Hematopoietic multipotent progenitor cell treated with erythropoietin and hydrocortisone succinate and interleukin-3 and kit ligand, for 15 days (in vitro differentiated cells): ENCODE data around the gene PAFAH2.

Source experiments
- DNase-seq: peaks from one replicate; pipeline ENCODE4 v3.0.0-alpha.2; 2015; ENCODE audit warnings: low spot score

The PAFAH2 gene

DNA sequence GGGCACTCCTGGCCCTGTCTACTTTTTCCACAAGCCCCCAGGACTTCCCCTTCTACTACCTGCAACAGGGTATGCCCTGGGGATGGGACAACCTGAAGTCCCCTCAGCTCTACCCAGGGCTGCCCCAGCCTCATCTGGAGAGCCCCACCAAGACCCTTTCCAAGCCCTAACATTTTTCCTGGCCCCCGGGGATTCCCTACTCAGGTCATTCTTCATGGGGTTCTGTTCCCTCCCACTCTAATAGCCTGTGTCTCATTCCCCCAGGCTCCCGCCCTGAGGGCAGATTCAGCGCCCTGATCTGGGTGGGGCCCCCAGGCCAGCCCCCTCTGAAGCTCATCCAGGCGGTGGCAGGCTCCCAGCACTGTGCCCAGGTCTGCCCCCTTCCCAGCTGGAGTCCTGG, 33.3 kb upstream of the PAFAH2 start:
- no peak for DNase-seq

DNA sequence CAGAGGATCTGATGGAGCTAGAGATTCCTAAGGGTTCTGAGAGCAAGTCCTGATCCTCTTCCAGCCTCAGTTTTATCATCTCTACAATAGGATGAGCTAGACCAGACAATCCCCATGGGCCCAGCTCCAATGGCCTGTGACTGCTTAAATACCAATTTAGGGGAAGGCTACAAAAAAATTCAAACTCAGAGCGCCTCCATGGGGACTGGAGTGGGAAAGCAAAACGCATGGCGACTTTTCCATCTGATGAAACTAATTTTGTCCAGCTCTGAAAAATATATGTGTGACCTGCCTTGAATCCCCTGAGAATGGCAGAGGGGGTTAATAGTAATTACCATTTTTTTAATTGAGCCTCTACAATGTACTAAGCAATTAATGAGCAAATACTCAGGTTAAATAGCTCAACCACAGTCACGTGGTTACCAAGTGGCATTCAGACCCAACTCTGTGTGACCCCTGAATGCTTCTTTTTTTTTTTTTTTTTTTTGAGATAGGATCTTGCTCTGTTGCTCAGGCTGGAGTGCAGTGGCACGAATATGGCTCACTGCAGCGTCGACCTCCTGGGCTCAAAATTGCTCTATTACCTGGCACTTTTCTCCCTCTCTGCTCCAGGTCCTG, 32.1 kb upstream of the PAFAH2 start:
- no peak for DNase-seq

- DNase-seq = no peak
These were observed 31.4 kb upstream of the PAFAH2 start for GRCh38 chr1:26029054-26029863.

DNA sequence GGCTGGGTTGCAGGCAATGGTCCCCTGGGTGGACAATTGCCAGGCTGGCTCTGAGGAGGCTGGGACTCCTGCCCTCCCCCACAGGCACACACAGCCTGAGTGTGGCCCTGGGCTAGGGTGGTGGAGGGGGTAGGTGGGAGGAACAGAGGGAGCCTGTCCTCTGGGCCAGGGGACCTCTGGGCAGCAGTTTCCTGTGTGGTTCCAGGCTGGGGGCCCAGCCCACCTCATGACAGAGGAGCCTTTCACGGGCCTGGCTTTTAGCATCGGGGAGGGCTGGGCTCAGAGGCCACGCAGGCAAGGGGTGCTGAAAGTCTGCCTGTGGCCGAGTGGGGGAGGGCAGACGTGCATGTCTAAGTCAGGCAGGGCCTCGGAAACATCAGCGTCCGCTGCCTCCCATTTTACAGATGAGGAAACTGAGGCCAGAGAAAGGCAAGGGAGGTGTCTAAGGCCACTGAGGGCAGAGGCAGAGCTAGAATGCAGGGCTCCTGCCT, 30.7 kb upstream of the PAFAH2 start:
- DNase-seq = no peak

- DNase-seq = no peak
These were observed 30.0 kb upstream of the PAFAH2 start for GRCh38 chr1:26027716-26028489.

DNA sequence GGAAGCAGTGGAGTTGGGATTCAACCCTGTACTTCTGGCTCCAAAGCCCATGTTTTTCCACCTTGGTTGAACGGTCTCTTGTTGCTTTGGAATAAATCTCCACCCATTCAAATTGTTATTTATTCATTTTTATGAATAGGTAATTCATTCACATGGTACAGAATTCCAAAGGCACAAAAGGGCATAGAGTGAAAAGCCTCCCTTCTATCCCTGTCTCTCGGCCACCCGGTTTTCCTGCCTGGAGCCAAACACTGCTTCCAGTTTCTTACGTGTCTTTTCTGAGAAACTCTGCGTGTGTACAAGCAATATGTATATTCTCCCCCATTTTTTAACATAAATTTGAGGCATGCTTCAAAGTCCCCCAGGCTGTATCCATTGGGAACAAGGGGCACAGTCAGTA, 27.7 kb upstream of the PAFAH2 start:
- no peak for DNase-seq

- DNase-seq = no peak
These were observed 27.2 kb upstream of the PAFAH2 start for GRCh38 chr1:26025060-26025459.

DNA sequence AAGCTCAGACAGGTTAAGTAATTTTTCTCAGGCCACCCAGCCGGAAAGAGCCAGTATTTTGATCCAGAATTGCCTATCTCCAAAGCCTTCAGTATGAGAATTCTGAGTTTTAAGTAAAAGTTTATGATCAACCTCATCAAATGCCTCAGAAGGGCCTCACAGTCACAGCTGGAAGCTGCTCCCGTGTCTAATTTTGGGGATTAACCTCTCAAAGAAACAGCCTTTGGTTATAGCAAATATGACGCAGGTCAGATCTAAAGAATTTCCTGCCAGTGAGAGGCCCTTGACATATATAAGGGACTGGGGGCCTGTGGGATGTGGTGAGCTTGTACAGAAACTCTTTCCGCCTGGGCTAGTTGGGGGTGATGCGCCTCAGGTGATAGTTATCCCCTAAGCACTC, 26.0 kb upstream of the PAFAH2 start:
- DNase-seq = no peak

DNA sequence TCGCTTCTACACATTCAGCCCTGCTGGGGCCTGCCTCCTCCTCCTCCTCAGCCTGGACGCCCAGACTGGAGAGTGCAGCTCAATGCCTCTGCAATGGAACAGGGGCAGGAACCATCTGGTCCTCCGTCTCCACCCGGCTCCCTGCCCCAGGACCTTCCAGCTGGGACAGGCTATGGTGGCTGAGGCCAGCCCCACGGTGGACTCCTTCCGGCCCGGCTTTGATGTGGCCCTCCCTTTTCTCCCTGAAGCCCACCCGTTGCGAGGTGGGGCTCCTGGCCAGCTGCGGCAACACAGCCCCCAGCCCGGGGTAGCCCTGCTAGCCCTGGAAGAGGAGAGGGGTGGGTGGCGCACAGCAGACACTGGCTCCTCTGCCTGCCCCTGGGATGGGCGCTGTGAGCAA, 25.1 kb upstream of the PAFAH2 start:
- DNase-seq = no peak

GRCh38 chr1:26022404-26022779, 24.5 kb upstream of the PAFAH2 start:
- DNase-seq = no peak

GRCh38 chr1:26021647-26022403, 24.0 kb upstream of the PAFAH2 start, which contains the start of gene EXTL1:
Gene EXTL1 (plus strand): TSS chr1:26021775. CDS start chr1:26022647, 872 bp downstream.
- DNase-seq = no peak

DNA sequence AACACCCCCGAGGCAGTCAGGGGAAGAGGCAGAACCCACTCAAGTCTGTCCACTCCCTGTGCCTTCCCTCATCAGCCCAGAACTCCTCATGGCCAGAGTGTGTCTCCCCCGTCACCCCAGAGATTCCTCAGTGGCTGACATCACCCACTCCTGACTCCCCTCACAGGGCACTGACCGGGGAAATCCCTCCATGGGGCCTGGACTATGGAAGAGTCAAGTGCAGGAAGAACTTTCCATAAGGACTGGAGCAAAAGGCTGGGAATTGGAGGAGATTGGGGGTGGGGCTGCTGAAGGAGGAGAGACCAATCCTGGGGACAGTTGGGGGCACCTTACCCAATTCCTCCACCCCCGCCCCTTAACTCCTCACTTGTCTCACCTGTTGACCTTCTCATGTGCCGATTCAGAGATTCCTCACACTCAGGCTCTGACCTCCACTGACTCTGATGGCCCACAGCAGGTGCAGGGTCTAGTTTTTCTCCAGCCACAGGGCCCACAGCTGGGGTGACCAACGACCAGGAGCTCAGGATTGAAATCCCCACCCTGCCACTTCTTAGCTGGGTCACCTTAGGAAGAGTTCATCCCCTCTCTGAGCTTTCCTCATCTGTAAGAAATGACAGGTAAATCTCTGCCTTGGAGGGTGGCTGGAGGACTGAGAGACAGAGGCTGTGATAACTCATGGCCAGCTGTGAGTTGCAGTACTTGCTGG, 23.2 kb upstream of the PAFAH2 start:
- no peak for DNase-seq

- no peak for DNase-seq
These were observed 22.5 kb upstream of the PAFAH2 start for GRCh38 chr1:26020330-26020768.

GRCh38 chr1:26019641-26020315, 21.9 kb upstream of the PAFAH2 start:
- DNase-seq = no peak

GRCh38 chr1:26017606-26018005, 19.7 kb upstream of the PAFAH2 start:
- DNase-seq = no peak

- DNase-seq = no peak
These were observed 19.2 kb upstream of the PAFAH2 start for GRCh38 chr1:26016953-26017545.

GRCh38 chr1:26016258-26016952, 18.5 kb upstream of the PAFAH2 start:
- DNase-seq = no peak

GRCh38 chr1:26015358-26015757, 17.5 kb upstream of the PAFAH2 start:
- DNase-seq = no peak

- no peak for DNase-seq
These were observed 16.3 kb upstream of the PAFAH2 start for GRCh38 chr1:26014179-26014578.

- no peak for DNase-seq
These were observed 15.0 kb upstream of the PAFAH2 start for GRCh38 chr1:26012864-26013263.
